NT2/D1 (cell line): ENCODE results near the gene MAGI2.

Experiments used
- YY1 ChIP-seq: IDR thresholded peaks from 2 replicates; pipeline ENCODE4 v1.6.1; 2011; ENCODE audit not compliant: insufficient read length, insufficient read depth
- ZNF274 ChIP-seq: IDR thresholded peaks from 2 replicates; pipeline ENCODE4 v1.6.1; 2011; ENCODE audit warnings: mild to moderate bottlenecking, low read depth, low read length

- TF ChIP-seq YY1 (no peak), ZNF274 (no peak)
These were observed 1379.7 kb downstream of the MAGI2 start for GRCh38 chr7:78073609-78074382.
